Daoy (cell line): Measurements from ENCODE around the gene DAD1. TPM values are rescaled to one million over a fixed set of nuclear protein-coding genes. Genes with fewer than 3 reads are reported as not detected.

Experiments
- DNase-seq: peaks from one replicate; pipeline ENCODE4 v3.0.0-alpha.2; 2015; ENCODE audit warnings: low read depth
- total RNA-seq: library from RNA; depleted of rRNA; stranded (reverse); fragments of >200 nt; shearing (Covaris generic); gene quantifications from 2 replicates; pipeline ENCODE4 v1.2.3, GENCODE V29; 2014

DAD1 gene
- total RNA-seq, 1 experiment from 2014 or later = 470 TPM

GRCh38 chr14:22536853-22537338 lies 52.1 kb downstream of the DAD1 start:
- peak; percentile 99 for DNase-seq

DNA sequence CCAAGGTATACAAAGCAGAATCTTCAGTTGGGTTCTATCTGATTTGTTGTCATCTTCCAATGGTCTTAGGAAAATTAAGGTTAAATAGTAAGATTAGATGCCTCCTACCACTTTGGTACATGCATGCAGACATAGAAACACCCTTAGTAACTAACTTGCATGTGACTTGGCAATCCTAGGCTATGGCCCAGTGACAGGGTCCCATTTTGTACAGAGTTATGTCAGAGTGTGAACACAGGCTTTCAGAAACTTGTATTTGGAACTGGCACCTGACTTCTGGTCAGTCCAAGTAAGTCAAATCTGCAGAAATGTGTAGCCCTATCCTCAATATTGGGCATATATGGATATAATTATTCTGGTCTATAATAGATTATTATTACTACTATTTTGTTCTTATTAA lies 53.1 kb downstream of the DAD1 start:
- no peak for DNase-seq

DNA sequence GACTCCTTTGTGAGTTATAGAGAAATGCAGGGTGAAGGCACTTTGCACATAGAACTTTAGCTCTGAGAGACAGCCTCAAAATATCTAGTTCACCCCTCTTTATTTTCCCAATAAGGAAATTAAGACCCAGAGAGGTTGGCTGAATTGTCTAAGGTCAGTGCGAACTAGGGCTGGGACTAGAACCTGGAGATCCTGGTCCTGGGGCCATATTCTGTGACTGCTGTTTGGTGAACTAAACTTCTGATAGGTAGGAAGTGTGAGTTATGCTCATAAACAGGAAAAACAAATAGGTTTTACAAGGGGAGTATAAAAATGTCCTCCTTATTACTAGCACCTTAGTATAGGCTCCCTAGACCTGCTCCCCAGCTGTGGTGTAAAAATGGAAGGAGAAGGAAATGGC lies 53.9 kb downstream of the DAD1 start:
- DNase-seq = no peak

- DNase-seq = no peak
These were observed 54.5 kb downstream of the DAD1 start for GRCh38 chr14:22534547-22534946.

GRCh38 chr14:22533739-22534359 lies 55.2 kb downstream of the DAD1 start:
- no peak for DNase-seq

- no peak for DNase-seq
These were observed 55.8 kb downstream of the DAD1 start for GRCh38 chr14:22533057-22533704.

GRCh38 chr14:22532345-22533056 lies 56.5 kb downstream of the DAD1 start:
- DNase-seq = peak; percentile 50

GRCh38 chr14:22531451-22532344 lies 57.3 kb downstream of the DAD1 start:
- DNase-seq = no peak

GRCh38 chr14:22530127-22530526 lies 58.9 kb downstream of the DAD1 start:
- no peak for DNase-seq

- no peak for DNase-seq
These were observed 62.3 kb downstream of the DAD1 start for GRCh38 chr14:22526744-22527143.

DNA sequence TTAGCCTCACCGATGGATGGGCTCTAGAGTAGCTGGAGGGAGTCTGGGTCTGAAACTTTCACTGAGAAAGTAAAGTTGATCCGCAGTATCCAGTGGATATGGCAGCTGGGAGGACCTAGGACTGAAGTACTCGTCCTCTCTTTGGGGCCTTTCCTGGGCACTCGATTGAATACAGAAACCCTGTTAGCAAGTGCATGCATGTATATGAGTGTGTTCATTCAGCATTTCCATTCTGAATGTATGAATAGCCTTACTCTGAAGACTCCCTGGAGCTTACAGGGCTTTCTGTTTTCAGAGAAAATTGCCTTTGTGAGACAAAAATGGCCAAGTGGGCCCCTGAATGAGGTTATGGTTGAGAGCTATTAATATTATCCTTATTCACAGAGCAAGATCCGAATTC lies 62.8 kb downstream of the DAD1 start:
- DNase-seq = no peak

DNA sequence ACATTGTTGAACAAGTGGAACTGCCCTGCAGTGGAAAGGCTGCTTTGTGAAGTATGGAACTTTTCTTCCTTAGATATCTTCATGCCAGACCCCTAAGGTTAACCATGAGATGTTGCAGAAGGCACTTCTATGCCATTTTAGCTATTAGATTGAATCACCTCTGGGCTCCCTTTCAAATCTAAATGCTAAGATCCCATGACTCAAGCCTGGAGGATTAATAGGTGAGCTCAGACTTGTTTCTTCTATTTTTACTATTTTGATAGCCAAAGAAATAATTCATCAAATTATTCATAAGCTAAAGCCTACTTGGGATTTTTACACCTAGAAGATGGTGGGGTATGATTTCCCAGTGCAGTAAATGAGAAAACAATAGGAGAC lies 64.3 kb downstream of the DAD1 start:
- no peak for DNase-seq

- DNase-seq = no peak
These were observed 64.8 kb downstream of the DAD1 start for GRCh38 chr14:22524115-22524783.

GRCh38 chr14:22523283-22523682 lies 65.7 kb downstream of the DAD1 start:
- no peak for DNase-seq

DNA sequence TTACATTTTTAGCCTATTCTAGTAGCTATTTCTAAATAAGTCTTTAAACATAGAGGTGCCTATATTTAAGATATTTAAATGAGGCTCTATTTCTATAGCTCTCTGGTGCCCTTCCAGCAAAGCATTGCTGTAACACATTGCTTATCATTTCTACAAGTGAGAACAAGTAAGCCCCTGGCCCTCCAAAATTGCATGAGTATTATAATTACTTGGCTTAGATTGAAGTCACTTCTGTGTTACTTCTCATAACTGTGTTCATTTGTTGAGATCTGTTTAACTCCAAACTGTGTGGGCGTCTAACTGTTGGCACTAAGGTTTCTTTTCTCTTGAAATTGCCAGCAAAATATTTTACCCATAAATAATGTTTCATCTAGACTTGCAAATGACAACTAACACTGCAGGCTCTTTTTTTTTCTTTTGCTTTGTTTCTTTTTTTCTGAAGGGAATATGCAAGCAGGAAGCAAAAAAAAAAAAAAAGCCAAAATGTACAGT lies 66.5 kb downstream of the DAD1 start:
- DNase-seq = no peak

- no peak for DNase-seq
These were observed 67.4 kb downstream of the DAD1 start for GRCh38 chr14:22521449-22522239.

DNA sequence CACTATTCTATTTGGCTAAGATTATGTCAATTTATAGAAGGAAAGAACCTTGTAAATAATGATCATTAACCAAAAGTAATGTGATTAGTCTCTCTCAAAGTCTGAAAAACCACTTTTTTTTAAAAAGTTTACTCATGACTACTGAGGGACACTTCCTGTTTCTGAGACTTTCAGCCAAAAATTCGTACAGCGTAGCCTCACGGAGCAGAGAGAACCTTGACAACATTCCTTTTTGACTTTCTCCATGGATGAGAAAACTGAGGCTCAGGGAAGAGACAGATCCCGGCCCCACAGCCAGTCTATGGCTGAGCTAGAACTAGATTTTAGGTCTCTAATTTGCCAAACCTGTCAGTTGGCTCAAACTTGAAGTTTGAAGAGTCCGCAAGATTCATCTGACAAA lies 68.2 kb downstream of the DAD1 start:
- no peak for DNase-seq

DNA sequence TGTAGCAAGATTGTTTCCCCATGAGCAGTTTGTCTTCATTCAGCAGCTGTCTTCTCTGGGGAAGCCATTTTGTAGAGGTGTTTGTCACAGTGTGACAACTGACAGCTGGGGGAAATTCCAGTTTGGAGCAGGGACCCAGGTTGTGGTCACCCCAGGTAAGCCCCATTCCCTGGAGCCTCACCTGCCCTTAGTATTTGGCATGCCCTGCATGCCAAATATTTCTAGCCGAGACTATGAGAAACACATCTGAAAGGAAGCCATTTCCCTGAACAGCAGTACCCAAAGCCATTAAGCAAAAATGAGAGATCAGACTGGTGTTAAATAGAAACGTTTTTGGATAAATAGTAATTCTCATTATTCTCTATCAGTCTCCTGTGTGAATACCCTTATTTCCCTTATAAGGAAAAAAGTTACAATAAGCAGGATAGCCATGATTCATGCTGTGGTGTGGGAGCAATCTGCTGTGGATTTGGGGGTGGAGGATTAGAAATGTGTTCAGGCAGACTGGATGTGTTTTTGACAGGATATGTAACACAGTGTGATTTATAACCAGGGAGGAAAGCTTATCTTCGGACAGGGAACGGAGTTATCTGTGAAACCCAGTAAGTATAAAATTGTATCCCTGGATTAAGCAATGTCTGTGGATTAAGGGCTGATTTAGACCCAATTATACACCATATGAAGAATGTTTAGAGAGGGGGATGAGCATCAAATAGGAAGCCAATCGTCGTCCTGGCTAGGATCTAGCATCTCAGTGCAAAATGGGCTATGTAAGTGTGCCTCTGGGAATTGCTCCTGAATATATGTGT lies 68.9 kb downstream of the DAD1 start:
- peak; percentile 64 for DNase-seq

GRCh38 chr14:22518073-22518472 lies 71.0 kb downstream of the DAD1 start:
- DNase-seq = no peak
